NOMO-1 (cell line): ENCODE measurements around the gene FAM89B.

Source experiments
- DNase-seq, 2 experiments: peaks; one replicate each; lab custom pipeline; 2025; ENCODE audit not compliant: unreplicated experiment in 2 of 2; lab: John Stamatoyannopoulos, UW

FAM89B gene

GRCh38 chr11:65573391-65574079 is 1.2 kb downstream of the FAM89B start:
- no peak for DNase-seq

- peak; percentile 96 for DNase-seq
Observed at GRCh38 chr11:65574109-65574810, 1.9 kb downstream of the FAM89B start.

- DNase-seq: no peak
Observed at GRCh38 chr11:65574811-65575567, 2.7 kb downstream of the FAM89B start.

- DNase-seq: peak; percentile 60 to 69
Observed at GRCh38 chr11:65575568-65576231, 3.4 kb downstream of the FAM89B start, which contains the start of gene EHBP1L1. TSS of gene EHBP1L1 (plus strand) at chr11:65576053. CDS start at chr11:65576303, 250 bp downstream.

- DNase-seq: no peak
Observed at GRCh38 chr11:65576232-65576866, 4.0 kb downstream of the FAM89B start.

GRCh38 chr11:65576867-65577755 is 4.8 kb downstream of the FAM89B start:
- peak; percentile 79 to 84 for DNase-seq

- DNase-seq: no peak
Observed at GRCh38 chr11:65577756-65578109, 5.4 kb downstream of the FAM89B start.

- no peak for DNase-seq
Observed at GRCh38 chr11:65578134-65578533, 5.8 kb downstream of the FAM89B start.

- DNase-seq: no peak
Observed at GRCh38 chr11:65578667-65579066, 6.3 kb downstream of the FAM89B start.

- peak; percentile 11 to 22 for DNase-seq
Observed at GRCh38 chr11:65579291-65579690, 7.0 kb downstream of the FAM89B start.

GRCh38 chr11:65580031-65580692 is 7.8 kb downstream of the FAM89B start:
- DNase-seq: no peak

- no peak for DNase-seq
Observed at GRCh38 chr11:65580756-65581155, 8.4 kb downstream of the FAM89B start.

- DNase-seq: no peak
Observed at GRCh38 chr11:65581928-65582327, 9.6 kb downstream of the FAM89B start.

GRCh38 chr11:65583589-65583988 is 11.3 kb downstream of the FAM89B start:
- no peak for DNase-seq

- no peak for DNase-seq
Observed at GRCh38 chr11:65584106-65584505, 11.8 kb downstream of the FAM89B start.

- no peak for DNase-seq
Observed at GRCh38 chr11:65584723-65585171, 12.4 kb downstream of the FAM89B start.

- no peak for DNase-seq
Observed at GRCh38 chr11:65585396-65586246, 13.3 kb downstream of the FAM89B start.

- no peak for DNase-seq
Observed at GRCh38 chr11:65586247-65586630, 13.9 kb downstream of the FAM89B start.
